OCI-LY7 (cell line): ENCODE data around the gene SRCIN1.

Source experiments
- EZH2phosphoT487 ChIP-seq: fragments of 200-600 bp; sonication (generic); IDR thresholded peaks from 2 replicates; pipeline ENCODE4 v1.6.1; 2018; ENCODE audit warnings: low read depth, borderline replicate concordance, mild to moderate bottlenecking, mixed run types, antibody characterized with exemption, low read length, moderate library complexity, mixed read lengths
- TF ChIP-seq, protein P1 (sequence below): fragments of 200-600 bp; sonication (generic); conservative IDR thresholded peaks from 2 replicates; pipeline ENCODE4 v1.5.1; 2014; ENCODE audit warnings: mild to moderate bottlenecking, antibody characterized with exemption, low read length, moderate library complexity, mixed read lengths

DNA sequence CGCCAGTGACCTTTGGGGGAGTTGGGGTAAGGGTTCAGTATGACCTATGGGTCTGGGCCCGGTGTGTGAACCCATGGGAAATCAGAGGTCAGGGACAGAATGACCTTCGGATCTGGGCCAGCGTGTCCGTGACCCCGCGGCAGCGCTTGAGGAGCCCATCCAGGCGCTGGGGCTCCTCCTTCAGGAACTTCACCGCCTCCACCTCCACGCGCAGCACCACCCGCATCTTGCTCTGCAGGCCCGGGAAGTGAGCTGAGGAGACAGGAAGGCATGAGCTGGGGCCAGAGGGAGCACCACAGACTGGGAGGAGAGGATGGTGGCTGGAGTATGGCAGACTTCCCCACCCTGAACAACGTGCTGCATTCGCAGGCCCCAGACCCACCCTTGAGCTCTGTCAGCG is 53.4 kb downstream of the SRCIN1 start:
- TF ChIP-seq, protein P1, sequence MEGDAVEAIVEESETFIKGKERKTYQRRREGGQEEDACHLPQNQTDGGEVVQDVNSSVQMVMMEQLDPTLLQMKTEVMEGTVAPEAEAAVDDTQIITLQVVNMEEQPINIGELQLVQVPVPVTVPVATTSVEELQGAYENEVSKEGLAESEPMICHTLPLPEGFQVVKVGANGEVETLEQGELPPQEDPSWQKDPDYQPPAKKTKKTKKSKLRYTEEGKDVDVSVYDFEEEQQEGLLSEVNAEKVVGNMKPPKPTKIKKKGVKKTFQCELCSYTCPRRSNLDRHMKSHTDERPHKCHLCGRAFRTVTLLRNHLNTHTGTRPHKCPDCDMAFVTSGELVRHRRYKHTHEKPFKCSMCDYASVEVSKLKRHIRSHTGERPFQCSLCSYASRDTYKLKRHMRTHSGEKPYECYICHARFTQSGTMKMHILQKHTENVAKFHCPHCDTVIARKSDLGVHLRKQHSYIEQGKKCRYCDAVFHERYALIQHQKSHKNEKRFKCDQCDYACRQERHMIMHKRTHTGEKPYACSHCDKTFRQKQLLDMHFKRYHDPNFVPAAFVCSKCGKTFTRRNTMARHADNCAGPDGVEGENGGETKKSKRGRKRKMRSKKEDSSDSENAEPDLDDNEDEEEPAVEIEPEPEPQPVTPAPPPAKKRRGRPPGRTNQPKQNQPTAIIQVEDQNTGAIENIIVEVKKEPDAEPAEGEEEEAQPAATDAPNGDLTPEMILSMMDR: no peak
- TF ChIP-seq EZH2phosphoT487: no peak
